ENCODE measurements around the gene SLC25A13. TPM values are rescaled to one million over a fixed set of nuclear protein-coding genes. Genes with fewer than 3 reads are reported as not detected.

SLC25A13 gene
- total RNA-seq, 1 donor from 2014 or later, result 21.0 TPM

- DNase-seq (ENCODE audit: low spot score), result no peak
- Mint-ChIP-seq H3K27me3 (ENCODE audit: insufficient read depth) (peaks cover 7% of the 10 kb centered on the region), H3K4me1 (ENCODE audit: low read depth) (no peaks in the 10 kb centered on the region), H3K4me3 (no peak overlapping the region), H3K9me3 (no peaks in the 10 kb centered on the region), H3K36me3 (ENCODE audit: low read depth) (no peaks in the 10 kb centered on the region), H3K27ac (no peak overlapping the region)
- intact Hi-C loops (cut with micrococcal nuclease), result no loop called here
Observed at GRCh38 chr7:96104984-96105383, 216.9 kb downstream of the SLC25A13 start.

- DNase-seq (ENCODE audit: low spot score), result no peak
- intact Hi-C loops (cut with micrococcal nuclease), result no loop called here
- Mint-ChIP-seq H3K4me1 (ENCODE audit: low read depth) (no peaks in the 10 kb centered on the region), H3K4me3 (no peak overlapping the region), H3K27ac (no peak overlapping the region), H3K27me3 (ENCODE audit: insufficient read depth) (peaks cover 1% of the 10 kb centered on the region), H3K36me3 (ENCODE audit: low read depth) (no peaks in the 10 kb centered on the region), H3K9me3 (peaks cover 3% of the 10 kb centered on the region)
Observed at GRCh38 chr7:96102096-96102811, 219.6 kb downstream of the SLC25A13 start.

DNA sequence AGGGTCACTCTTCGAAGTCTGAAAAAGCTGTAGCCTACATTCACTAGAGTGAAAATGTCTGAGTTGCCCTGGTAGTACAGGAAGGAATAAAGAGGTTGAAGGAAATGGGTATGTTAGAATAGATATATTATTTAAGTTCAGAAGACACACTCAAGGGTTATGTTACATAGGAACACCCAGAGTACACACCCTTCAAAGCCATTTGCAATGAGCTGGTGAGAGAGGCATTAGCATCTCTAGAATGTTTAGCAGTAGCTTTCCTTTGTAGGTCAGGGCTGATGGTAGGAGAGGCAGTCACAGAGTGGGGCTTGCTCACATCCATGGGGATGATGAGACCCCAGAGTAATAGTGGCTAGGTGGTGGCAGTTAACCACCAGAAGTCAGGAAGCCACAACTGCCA lies 221.2 kb downstream of the SLC25A13 start:
- H3K27ac Mint-ChIP-seq, result no peak overlapping the region
- no peaks in the 10 kb centered on the region for H3K4me1 Mint-ChIP-seq (ENCODE audit: low read depth)
- no peak for DNase-seq (ENCODE audit: low spot score)
- no peaks in the 10 kb centered on the region for H3K36me3 Mint-ChIP-seq (ENCODE audit: low read depth)
- peaks cover 3% of the 10 kb centered on the region for H3K9me3 Mint-ChIP-seq
- intact Hi-C loops (cut with micrococcal nuclease), result no loop called here
- no peak overlapping the region for H3K4me3 Mint-ChIP-seq
- peaks cover 1% of the 10 kb centered on the region for H3K27me3 Mint-ChIP-seq (ENCODE audit: insufficient read depth)

- H3K9me3 Mint-ChIP-seq, result peaks cover 3% of the 10 kb centered on the region
- no peak overlapping the region for H3K27ac Mint-ChIP-seq
- H3K36me3 Mint-ChIP-seq (ENCODE audit: low read depth), result no peaks in the 10 kb centered on the region
- H3K4me3 Mint-ChIP-seq, result no peak overlapping the region
- no peak for DNase-seq (ENCODE audit: low spot score)
- H3K27me3 Mint-ChIP-seq (ENCODE audit: insufficient read depth), result peaks cover 6% of the 10 kb centered on the region
- intact Hi-C loops (cut with micrococcal nuclease), result no loop called here
- no peaks in the 10 kb centered on the region for H3K4me1 Mint-ChIP-seq (ENCODE audit: low read depth)
Observed at GRCh38 chr7:96097835-96098234, 224.1 kb downstream of the SLC25A13 start.

GRCh38 chr7:96093435-96093834 lies 228.5 kb downstream of the SLC25A13 start:
- peaks cover 3% of the 10 kb centered on the region for H3K9me3 Mint-ChIP-seq
- H3K4me1 Mint-ChIP-seq (ENCODE audit: low read depth), result no peaks in the 10 kb centered on the region
- peaks cover 17% of the 10 kb centered on the region for H3K27me3 Mint-ChIP-seq (ENCODE audit: insufficient read depth)
- no peak for DNase-seq (ENCODE audit: low spot score)
- no peak overlapping the region for H3K4me3 Mint-ChIP-seq
- H3K27ac Mint-ChIP-seq, result no peak overlapping the region
- intact Hi-C loops (cut with micrococcal nuclease), result no loop called here
- no peaks in the 10 kb centered on the region for H3K36me3 Mint-ChIP-seq (ENCODE audit: low read depth)

GRCh38 chr7:96090756-96091155 lies 231.1 kb downstream of the SLC25A13 start:
- H3K4me3 Mint-ChIP-seq, result no peak overlapping the region
- no peak for DNase-seq (ENCODE audit: low spot score)
- intact Hi-C loops (cut with micrococcal nuclease), result no loop called here
- H3K4me1 Mint-ChIP-seq (ENCODE audit: low read depth), result no peaks in the 10 kb centered on the region
- no peaks in the 10 kb centered on the region for H3K36me3 Mint-ChIP-seq (ENCODE audit: low read depth)
- H3K9me3 Mint-ChIP-seq, result no peaks in the 10 kb centered on the region
- peaks cover 17% of the 10 kb centered on the region for H3K27me3 Mint-ChIP-seq (ENCODE audit: insufficient read depth)
- no peak overlapping the region for H3K27ac Mint-ChIP-seq

DNA sequence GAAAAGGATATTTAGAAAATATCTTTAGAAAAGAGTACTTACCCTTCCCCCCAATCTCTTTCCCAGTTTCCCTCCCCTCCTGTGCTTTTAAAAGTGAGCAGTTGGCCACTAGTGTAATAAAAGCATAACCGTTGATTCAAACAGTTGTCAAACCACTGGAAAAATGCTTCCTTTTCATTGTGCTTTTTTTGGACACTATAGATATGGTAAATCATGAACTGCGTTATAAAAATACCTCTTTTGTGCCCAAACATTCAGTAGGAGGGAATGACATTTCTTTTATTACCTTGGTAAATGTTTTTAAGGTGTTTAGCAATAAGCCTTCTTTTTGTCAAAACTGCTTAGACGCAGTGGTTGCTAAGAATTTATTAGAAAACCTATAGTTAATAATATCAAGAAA lies 232.4 kb downstream of the SLC25A13 start:
- H3K9me3 Mint-ChIP-seq, result no peaks in the 10 kb centered on the region
- DNase-seq (ENCODE audit: low spot score), result no peak
- H3K36me3 Mint-ChIP-seq (ENCODE audit: low read depth), result no peaks in the 10 kb centered on the region
- H3K27me3 Mint-ChIP-seq (ENCODE audit: insufficient read depth), result peaks cover 15% of the 10 kb centered on the region
- intact Hi-C loops (cut with micrococcal nuclease), result no loop called here
- H3K4me3 Mint-ChIP-seq, result no peak overlapping the region
- no peak overlapping the region for H3K27ac Mint-ChIP-seq
- H3K4me1 Mint-ChIP-seq (ENCODE audit: low read depth), result no peaks in the 10 kb centered on the region

- Mint-ChIP-seq H3K27ac (no peak overlapping the region), H3K4me3 (no peak overlapping the region), H3K36me3 (ENCODE audit: low read depth) (no peaks in the 10 kb centered on the region), H3K9me3 (no peaks in the 10 kb centered on the region), H3K27me3 (ENCODE audit: insufficient read depth) (peaks cover 15% of the 10 kb centered on the region), H3K4me1 (ENCODE audit: low read depth) (no peaks in the 10 kb centered on the region)
- DNase-seq (ENCODE audit: low spot score), result no peak
- intact Hi-C loops (cut with micrococcal nuclease), result no loop called here
Observed at GRCh38 chr7:96088579-96088978, 233.3 kb downstream of the SLC25A13 start.

- Mint-ChIP-seq H3K27ac (no peak overlapping the region), H3K4me1 (ENCODE audit: low read depth) (no peaks in the 10 kb centered on the region), H3K27me3 (ENCODE audit: insufficient read depth) (peaks cover 9% of the 10 kb centered on the region), H3K9me3 (no peaks in the 10 kb centered on the region), H3K4me3 (no peak overlapping the region), H3K36me3 (ENCODE audit: low read depth) (no peaks in the 10 kb centered on the region)
- intact Hi-C loops (cut with micrococcal nuclease), result no loop called here
- DNase-seq (ENCODE audit: low spot score), result no peak
Observed at GRCh38 chr7:96085953-96086352, 235.9 kb downstream of the SLC25A13 start.

DNA sequence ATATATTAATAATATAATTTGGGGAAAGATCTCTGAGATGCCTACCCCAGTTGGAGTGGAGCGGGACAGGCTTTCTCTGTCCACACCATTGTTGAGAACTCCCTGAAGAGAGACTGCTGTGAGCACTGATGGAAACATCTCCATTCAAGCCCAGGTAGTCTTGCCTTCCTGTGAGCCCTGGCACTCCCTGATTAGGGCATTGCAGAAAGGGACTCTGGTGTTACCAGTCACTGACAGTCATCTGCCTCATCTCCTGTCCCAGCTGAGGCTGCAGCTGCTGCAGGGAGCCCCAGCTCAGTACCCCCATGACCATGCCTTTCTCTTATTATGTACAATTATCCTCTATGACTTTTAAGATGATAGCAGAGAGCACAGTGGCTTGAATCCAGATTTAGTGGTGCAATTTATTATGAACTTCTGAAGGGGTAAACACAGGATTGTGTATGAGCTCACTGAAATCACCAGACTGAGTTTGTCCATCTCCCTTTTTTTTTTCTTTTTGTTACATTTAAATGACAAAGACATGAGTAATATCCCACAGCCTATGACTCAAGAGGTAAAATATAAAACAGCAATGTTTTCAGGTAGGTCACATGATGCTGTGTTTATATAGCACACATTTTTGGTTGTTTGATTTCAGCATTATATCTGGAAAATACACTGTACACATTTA lies 236.9 kb downstream of the SLC25A13 start:
- no peaks in the 10 kb centered on the region for H3K9me3 Mint-ChIP-seq
- H3K4me1 Mint-ChIP-seq (ENCODE audit: low read depth), result no peaks in the 10 kb centered on the region
- H3K4me3 Mint-ChIP-seq, result no peak overlapping the region
- intact Hi-C loops (cut with micrococcal nuclease), result no loop called here
- peaks cover 10% of the 10 kb centered on the region for H3K27me3 Mint-ChIP-seq (ENCODE audit: insufficient read depth)
- DNase-seq (ENCODE audit: low spot score), result no peak
- H3K36me3 Mint-ChIP-seq (ENCODE audit: low read depth), result no peaks in the 10 kb centered on the region
- no peak overlapping the region for H3K27ac Mint-ChIP-seq

- peaks cover 9% of the 10 kb centered on the region for H3K4me1 Mint-ChIP-seq (ENCODE audit: low read depth)
- no peak overlapping the region for H3K27ac Mint-ChIP-seq
- H3K27me3 Mint-ChIP-seq (ENCODE audit: insufficient read depth), result peaks cover 44% of the 10 kb centered on the region
- intact Hi-C loops (cut with micrococcal nuclease), result no loop called here
- H3K36me3 Mint-ChIP-seq (ENCODE audit: low read depth), result no peaks in the 10 kb centered on the region
- no peak for DNase-seq (ENCODE audit: low spot score)
- no peaks in the 10 kb centered on the region for H3K9me3 Mint-ChIP-seq
- H3K4me3 Mint-ChIP-seq, result no peak overlapping the region
Observed at GRCh38 chr7:96080027-96080426, 241.9 kb downstream of the SLC25A13 start.

DNA sequence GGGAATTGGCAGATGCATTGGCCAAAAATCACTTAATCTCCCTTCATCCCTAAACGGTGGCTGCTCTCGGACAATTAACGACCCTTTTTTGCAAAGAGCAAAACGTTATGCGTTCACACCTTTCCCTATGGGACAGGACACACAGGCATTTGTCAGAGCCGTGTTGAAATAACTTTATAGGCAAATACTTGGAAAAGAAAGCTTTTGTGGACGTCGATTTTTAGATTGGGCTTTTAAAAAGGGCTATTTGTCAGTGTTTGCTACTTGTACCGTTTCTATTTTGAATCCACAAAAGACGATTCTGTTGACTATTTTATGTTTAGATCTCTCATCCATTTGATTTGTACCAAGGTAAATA lies 245.6 kb downstream of the SLC25A13 start:
- no peaks in the 10 kb centered on the region for H3K9me3 Mint-ChIP-seq
- H3K27me3 Mint-ChIP-seq (ENCODE audit: insufficient read depth), result peaks cover 51% of the 10 kb centered on the region
- H3K4me3 Mint-ChIP-seq, result peak overlapping the region; percentile 80
- peaks cover 9% of the 10 kb centered on the region for H3K4me1 Mint-ChIP-seq (ENCODE audit: low read depth)
- no peak overlapping the region for H3K27ac Mint-ChIP-seq
- intact Hi-C loops (cut with micrococcal nuclease), result loop anchor here (5.0 to 10.0 kb wide), 3 partner anchors 159 to 278 kb away; no protein-coding TSS in a partner anchor
- no peak for DNase-seq (ENCODE audit: low spot score)
- no peaks in the 10 kb centered on the region for H3K36me3 Mint-ChIP-seq (ENCODE audit: low read depth)

GRCh38 chr7:96075510-96076349 lies 246.2 kb downstream of the SLC25A13 start:
- peak; percentile 14 for DNase-seq (ENCODE audit: low spot score)
- H3K4me1 Mint-ChIP-seq (ENCODE audit: low read depth), result peaks cover 9% of the 10 kb centered on the region
- no peaks in the 10 kb centered on the region for H3K9me3 Mint-ChIP-seq
- no peaks in the 10 kb centered on the region for H3K36me3 Mint-ChIP-seq (ENCODE audit: low read depth)
- peak overlapping the region; percentile 80 for H3K4me3 Mint-ChIP-seq
- intact Hi-C loops (cut with micrococcal nuclease), result loop anchor here (1.0 to 10.0 kb wide), 5 partner anchors 158 to 952 kb away; no protein-coding TSS in a partner anchor
- H3K27ac Mint-ChIP-seq, result no peak overlapping the region
- peaks cover 53% of the 10 kb centered on the region for H3K27me3 Mint-ChIP-seq (ENCODE audit: insufficient read depth)
